B cell (primary cell): ENCODE results near the gene B3GALT6. TPM values are rescaled to one million over a fixed set of nuclear protein-coding genes. Genes with fewer than 3 reads are reported as not detected.

Source experiments
- ATAC-seq: fragments of 200-7000 bp; cut with Tn5 transposase; one replicate; pipeline ENCODE4 v1.10.0; 2021; ENCODE audit warnings: low read depth, mild to moderate bottlenecking, moderate number of reproducible peaks, moderate library complexity
- CTCF ChIA-PET: fragments of 350-600 bp; sonication (Branson Sonifier 250); formaldehyde crosslinking; loops from one replicate; lab custom pipeline; 2021; ENCODE audit warnings: antibody characterized with exemption, inconsistent platforms; lab: Charles Lee
- POLR2A ChIA-PET: fragments of 350-600 bp; sonication (Branson Sonifier 250); formaldehyde crosslinking; loops from one replicate; lab custom pipeline; 2021; ENCODE audit warnings: antibody characterized with exemption; lab: Charles Lee
- DNase-seq: peaks from one replicate; pipeline ENCODE4 v3.0.0; 2013
- H2AFZ ChIP-seq: 2 replicates; pipeline ENCODE4 v1.6.1; 2012; ENCODE audit warnings: mild to moderate bottlenecking, low read depth, low read length; ENCODE audit not compliant: insufficient read depth, poor library complexity, severe bottlenecking
- H3K27ac ChIP-seq, 2 donors: 1 replicate in 1 of 2; 2 replicates in 1 of 2; pipeline ENCODE4 v1.5.1; 2012 to 2013; ENCODE audit warnings: low read length in 2 of 2, mild to moderate bottlenecking in 2 of 2, moderate library complexity in 1 of 2
- H3K27me3 ChIP-seq, 4 experiments: fragments of 200-600 bp in 1 of 4; sonication (generic) in 1 of 4; replicated peaks in 1 of 4; 1 replicate in 2 of 4; 2 replicates in 2 of 4; pipeline versions ENCODE4 v1.6.1 to v1.7.0; 2013 to 2016; ENCODE audit warnings: low read length in 3 of 4, mild to moderate bottlenecking in 2 of 4, mixed read lengths in 1 of 4, moderate library complexity in 1 of 4; ENCODE audit not compliant: insufficient read depth in 4 of 4, control insufficient read depth in 3 of 4; ENCODE audit errors: control extremely low read depth in 1 of 4
- H3K36me3 ChIP-seq, 2 experiments: replicated peaks in 1 of 2; 1 replicate in 1 of 2; 2 replicates in 1 of 2; pipeline versions ENCODE4 v1.6.1 to v1.7.1; 2013; ENCODE audit warnings: low read length in 1 of 2; ENCODE audit not compliant: insufficient read depth in 2 of 2, control insufficient read depth in 1 of 2; ENCODE audit errors: control extremely low read depth in 1 of 2, extremely low read depth in 1 of 2
- H3K4me1 ChIP-seq, 2 donors: fragments of 200-600 bp in 1 of 2; sonication (generic) in 1 of 2; 1 replicate in 1 of 2; 2 replicates in 1 of 2; pipeline versions ENCODE4 v1.5.1 to v1.6.1; 2013 to 2017; ENCODE audit warnings: low read length in 2 of 2; ENCODE audit not compliant: control insufficient read depth in 2 of 2, insufficient read depth in 2 of 2
- H3K4me2 ChIP-seq: replicated peaks from 2 replicates; pipeline ENCODE3; 2012; ENCODE audit warnings: mild to moderate bottlenecking, low read depth, low read length; ENCODE audit not compliant: poor library complexity, severe bottlenecking
- H3K4me3 ChIP-seq, 5 experiments: fragments of 200-600 bp in 1 of 5; sonication (generic) in 1 of 5; 1 replicate in 3 of 5; 2 replicates in 2 of 5; pipeline versions ENCODE4 v1.5.1 to v1.7.0; 2011 to 2016; ENCODE audit warnings: low read length in 4 of 5, mild to moderate bottlenecking in 4 of 5, low read depth in 2 of 5, control low read depth in 1 of 5, moderate library complexity in 1 of 5; ENCODE audit not compliant: insufficient read depth in 1 of 5; ENCODE audit errors: control extremely low read depth in 1 of 5, extremely low read depth in 1 of 5
- H3K79me2 ChIP-seq: fragments of 200-600 bp; sonication (generic); one replicate; pipeline ENCODE4 v1.6.0; 2016; ENCODE audit warnings: low read length; ENCODE audit not compliant: control insufficient read depth, insufficient read depth
- H3K9ac ChIP-seq: fragments of 200-600 bp; sonication (generic); 2 replicates; pipeline ENCODE4 v1.6.1; 2017; ENCODE audit warnings: mild to moderate bottlenecking, low read length, moderate library complexity
- H3K9me3 ChIP-seq, 3 donors: one replicate each; pipeline versions ENCODE4 v1.6.1 to v1.7.1; 2013; ENCODE audit warnings: low read length in 2 of 3; ENCODE audit not compliant: control insufficient read depth in 2 of 3, insufficient read depth in 1 of 3; ENCODE audit errors: control extremely low read depth in 1 of 3
- H4K20me1 ChIP-seq: 2 replicates; pipeline ENCODE4 v1.6.0; 2012; ENCODE audit warnings: mild to moderate bottlenecking, low read length; ENCODE audit not compliant: insufficient read depth, control insufficient read depth, poor library complexity, severe bottlenecking
- H3K27ac Mint-ChIP-seq: one replicate; pipeline ENCODE4 v1.8.0; 2021; ENCODE audit warnings: mixed read lengths
- H3K27me3 Mint-ChIP-seq: one replicate; pipeline ENCODE4 v1.8.0; 2021; ENCODE audit warnings: mixed read lengths
- H3K4me1 Mint-ChIP-seq: one replicate; pipeline ENCODE4 v1.8.0; 2021; ENCODE audit warnings: mixed read lengths
- H3K4me3 Mint-ChIP-seq: one replicate; pipeline ENCODE4 v1.8.0; 2021; ENCODE audit warnings: mixed read lengths
- H3K9me3 Mint-ChIP-seq: one replicate; pipeline ENCODE4 v1.8.0; 2022; ENCODE audit warnings: mixed read lengths; ENCODE audit not compliant: insufficient read depth
- CTCF ChIP-seq: fragments of 200-600 bp; IDR thresholded peaks from one replicate; pipeline ENCODE4 v1.8.0; 2022; ENCODE audit warnings: antibody characterized with exemption, mild to moderate bottlenecking
- EZH2 ChIP-seq: IDR thresholded peaks from 2 replicates; pipeline ENCODE4 v1.6.1; 2012; ENCODE audit warnings: borderline replicate concordance, low read depth, mild to moderate bottlenecking, moderate library complexity, low read length; ENCODE audit not compliant: insufficient read depth, poor library complexity, severe bottlenecking
- WGBS: methylation state at CpG from one replicate; pipeline ENCODE4 v1.1.5; 2013; ENCODE audit warnings: missing lambda C conversion rate; ENCODE audit not compliant: insufficient coverage; 5-methylcytosine and 5-hydroxymethylcytosine counted together
- intact Hi-C: fragments of 100-400 bp; cut with micrococcal nuclease; formaldehyde crosslinking; loops from one replicate; pipeline ENCODE4 v1.10.0; 2022
- polyA plus RNA-seq: library from polyadenylated mRNA; depleted of rRNA; stranded (reverse); fragments of >200 nt; gene quantifications from 2 replicates; pipeline ENCODE4 v1.2.3, GENCODE V29; 2012
- total RNA-seq, 2 donors: library from RNA; stranded (reverse); fragments of 120-200 nt in 1 of 2; gene quantifications; 1 replicate in 1 of 2; 2 replicates in 1 of 2; pipeline versions ENCODE4 v1.2.3 to v1.2.4, GENCODE V29; 2013 to 2022

The B3GALT6 gene
- total and polyA plus RNA-seq, 2 donors (not counting 1 experiment from before 2014, with no cell fraction given) = 5.9 to 21.0 TPM

- DNase-seq (peak; percentile 15), ATAC-seq (no peak)
- Histone ChIP-seq H3K36me3 (no peaks in the 10 kb centered on the region), H3K9ac (no peak overlapping the region), H2AFZ (no peak overlapping the region), H3K4me1 (peaks cover 5 to 7% of the 10 kb centered on the region in 2 donors), H3K4me3 (no peak overlapping the region), H4K20me1 (no peaks in the 10 kb centered on the region), H3K79me2 (no peaks in the 10 kb centered on the region), H3K4me2 (no peak overlapping the region), H3K27ac (no peak overlapping the region), H3K27me3 (peaks cover 0 to 11% (median 5%) of the 10 kb centered on the region in 4 experiments), H3K9me3 (peaks cover 1 to 24% (median 8%) of the 10 kb centered on the region in 3 donors)
- 83% methylated on average over 11 of the region's 13 CpGs for WGBS
- ChIA-PET POLR2A (no interaction called here), CTCF (interaction anchor here (0.9 to 1.7 kb wide), 3 partner anchors 10 to 74 kb away, joined by 3 to 6 read pairs (median 3); no protein-coding TSS in a partner anchor)
- no peak overlapping the region for H3K4me3 Mint-ChIP-seq
- no peaks in the 10 kb centered on the region for H3K27me3 Mint-ChIP-seq
- H3K9me3 Mint-ChIP-seq = peaks cover 8% of the 10 kb centered on the region
- intact Hi-C loops = no loop called here
- peaks cover 8% of the 10 kb centered on the region for H3K4me1 Mint-ChIP-seq
- no peak overlapping the region for H3K27ac Mint-ChIP-seq
- TF ChIP-seq EZH2 (no peak), CTCF (no peak)
These were observed 35.4 kb upstream of the B3GALT6 start for GRCh38 chr1:1196431-1197187.

DNA sequence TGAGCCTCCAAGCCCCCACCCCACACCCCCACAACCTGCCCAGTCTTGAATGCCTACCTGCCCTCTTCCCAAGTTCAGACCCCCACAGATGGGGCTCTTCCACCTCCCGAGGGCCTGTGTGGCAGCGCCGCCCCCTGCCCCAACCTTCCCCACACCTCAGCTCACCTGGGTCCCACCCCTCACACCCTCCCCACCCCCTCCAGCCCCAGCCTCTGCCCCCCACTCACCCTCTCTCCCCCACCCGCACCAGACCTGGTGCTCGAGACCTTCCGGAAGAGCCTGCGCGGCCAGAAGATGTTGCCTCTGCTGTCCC lies 34.9 kb upstream of the B3GALT6 start:
- CTCF ChIA-PET = no interaction called here
- WGBS = 88% methylated on average over 7 of the region's 8 CpGs
- Histone ChIP-seq H3K27me3 (peaks cover 0 to 10% (median 5%) of the 10 kb centered on the region in 4 experiments), H3K79me2 (no peaks in the 10 kb centered on the region), H4K20me1 (no peaks in the 10 kb centered on the region), H3K36me3 (no peaks in the 10 kb centered on the region), H3K9ac (no peak overlapping the region), H3K27ac (no peak overlapping the region), H3K4me3 (no peak overlapping the region), H3K4me1 (peaks cover 5 to 7% of the 10 kb centered on the region in 2 donors), H2AFZ (no peak overlapping the region), H3K9me3 (peaks cover 1 to 20% (median 5%) of the 10 kb centered on the region in 3 donors), H3K4me2 (no peak overlapping the region)
- Mint-ChIP-seq H3K9me3 (peaks cover 8% of the 10 kb centered on the region), H3K27me3 (no peaks in the 10 kb centered on the region), H3K4me1 (peaks cover 8% of the 10 kb centered on the region), H3K27ac (no peak overlapping the region), H3K4me3 (no peak overlapping the region)
- DNase-seq (no peak), ATAC-seq (no peak)
- intact Hi-C loops = no loop called here
- POLR2A ChIA-PET = no interaction called here
- TF ChIP-seq EZH2 (no peak), CTCF (no peak)
